Measurements from ENCODE around the gene FBLN1.
A peak's percentile ranks its signal among the peaks of the same experiment; 100 is the strongest.

Gene FBLN1

GRCh38 chr22:45548991-45549761 lies 46.5 kb downstream of the FBLN1 start (continued):
- TF ChIP-seq ZBTB44 (tag by site-specific recombination; IDR thresholded peaks at IDR 0.05) (no peak), KLF9 (tag by site-specific recombination; IDR thresholded peaks at IDR 0.05; ENCODE audit: low read depth) (no peak), ZBTB11 (tag by site-specific recombination; conservative IDR thresholded peaks at IDR 0.05; ENCODE audit: low read depth) (no peak), ZNF202 (tag by site-specific recombination; IDR thresholded peaks at IDR 0.05; ENCODE audit: borderline replicate concordance) (no peak), ZNF280D (tag by site-specific recombination; IDR thresholded peaks at IDR 0.05) (no peak), OVOL3 (tag by site-specific recombination; IDR thresholded peaks at IDR 0.05) (no peak), ZNF623 (tag by site-specific recombination; IDR thresholded peaks at IDR 0.05) (no peak), KLF17 (tag by site-specific recombination; IDR thresholded peaks at IDR 0.05) (0 out of 2 replicates have a peak, but pooled peaks have one; percentile 23), ZNF433 (tag by site-specific recombination; IDR thresholded peaks at IDR 0.05; ENCODE audit: low read depth) (no peak), CTCF (tag by site-specific recombination; IDR thresholded peaks at IDR 0.05) (peak; percentile 12; the same call in 1 of the 2 replicates)

GRCh38 chr22:45549762-45550378 lies 47.2 kb downstream of the FBLN1 start:
- CTCF ChIA-PET = interaction anchor here (0.6 to 2.3 kb wide), 6 partner anchors 12 to 454 kb away, joined by 3 to 7 read pairs (median 3); no protein-coding TSS in a partner anchor
- H3K4me1 ChIP-seq (ENCODE audit: control insufficient read depth, insufficient read depth, low read length) = no peaks in the 10 kb centered on the region
- POLR2A ChIA-PET = no interaction called here
- H3K9me3 ChIP-seq (ENCODE audit: control insufficient read depth, insufficient read depth, low read depth, low read length) = no peaks in the 10 kb centered on the region
- TF ChIP-seq GLIS1 (tag by site-specific recombination; IDR thresholded peaks at IDR 0.05) (0 out of 2 replicates have a peak, but pooled peaks have one; percentile 0), ZNF239 (tag by site-specific recombination; IDR thresholded peaks at IDR 0.05) (no peak)
- H3K27ac ChIP-seq (ENCODE audit: extremely low read depth, low read depth, low read length) = no peak overlapping the region
- H3K36me3 ChIP-seq (ENCODE audit: control insufficient read depth in 2 of 2, insufficient read depth in 1 of 2, low read length in 2 of 2) = peaks cover 3 to 85% of the 10 kb centered on the region in 2 experiments; a peak in 2 of 3 replicates
- H3K4me3 ChIP-seq (ENCODE audit: low read depth, low read length) = no peak overlapping the region

Measured in HEK293 (cell line).